ENCODE measurements around the gene SMIM32. TPM values are rescaled to one million over a fixed set of nuclear protein-coding genes. Genes with fewer than 3 reads are reported as not detected.

SMIM32 gene
- total RNA-seq, 1 donor from 2014 or later, result not detected

GRCh38 chr5:136208916-136209315 lies 16.0 kb upstream of the SMIM32 start:
- DNase-seq (ENCODE audit: low spot score), result no peak
- no peak for ATAC-seq

DNA sequence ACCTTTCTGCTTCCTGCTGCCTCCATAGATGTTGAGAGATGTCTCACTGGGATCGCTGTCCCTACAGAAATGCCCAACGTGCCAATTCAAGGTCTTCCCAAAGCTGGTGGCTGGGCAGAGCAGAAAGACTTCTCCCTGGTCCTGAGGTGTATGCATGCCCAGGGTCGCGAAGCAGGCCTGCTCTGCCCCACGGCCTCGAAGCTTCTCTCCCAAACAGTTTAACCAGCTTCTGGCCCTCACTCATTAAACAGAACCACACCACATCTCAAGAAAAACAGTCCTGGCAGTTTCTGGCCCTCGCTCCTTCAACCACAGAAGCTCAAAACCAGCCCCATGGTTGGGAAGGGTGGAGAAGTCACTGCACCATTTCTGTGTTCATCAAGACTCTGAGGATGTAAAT lies 14.7 kb upstream of the SMIM32 start:
- ATAC-seq (no peak), DNase-seq (ENCODE audit: low spot score) (no peak)

DNA sequence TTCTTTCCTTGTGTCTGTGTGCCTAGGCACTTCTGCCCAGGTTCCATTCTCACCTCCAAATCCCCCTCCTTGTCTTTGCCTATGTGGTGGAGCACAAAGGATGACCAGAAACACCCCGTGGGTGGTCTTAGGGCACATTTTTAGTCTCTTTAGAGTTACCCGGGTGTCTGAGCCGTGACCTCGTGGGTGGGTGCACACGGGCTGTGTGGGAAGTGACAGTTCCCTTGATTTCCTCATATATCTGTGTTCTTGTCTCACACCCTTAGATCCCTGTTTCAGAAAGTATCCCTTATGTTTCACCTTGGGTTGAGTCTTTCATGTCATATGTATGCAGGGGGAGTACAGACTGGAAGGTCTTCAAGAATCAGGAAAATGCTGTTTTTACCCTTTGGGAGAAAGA lies 13.4 kb upstream of the SMIM32 start:
- no peak for ATAC-seq
- DNase-seq (ENCODE audit: low spot score), result no peak

DNA sequence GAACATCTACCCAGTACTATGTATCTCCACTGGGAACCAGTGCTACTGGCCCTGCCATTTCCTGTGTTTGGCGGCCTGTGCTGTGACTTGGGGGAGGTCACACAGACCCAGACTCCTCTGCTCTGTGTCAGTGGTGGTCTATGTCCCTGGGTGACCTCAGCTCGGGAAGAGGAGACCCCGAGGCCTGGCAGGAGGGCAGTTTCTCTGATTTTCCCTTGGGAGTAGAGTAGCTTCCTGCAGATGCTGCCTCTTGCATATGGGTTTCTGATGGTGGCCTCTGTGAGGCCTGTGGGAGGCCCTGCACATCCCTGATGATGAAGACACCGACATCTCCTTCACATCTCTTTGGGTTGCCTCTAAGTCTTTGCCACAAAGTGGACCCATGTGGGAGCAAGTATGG lies 13.0 kb upstream of the SMIM32 start:
- no peak for ATAC-seq
- DNase-seq (ENCODE audit: low spot score), result no peak

DNA sequence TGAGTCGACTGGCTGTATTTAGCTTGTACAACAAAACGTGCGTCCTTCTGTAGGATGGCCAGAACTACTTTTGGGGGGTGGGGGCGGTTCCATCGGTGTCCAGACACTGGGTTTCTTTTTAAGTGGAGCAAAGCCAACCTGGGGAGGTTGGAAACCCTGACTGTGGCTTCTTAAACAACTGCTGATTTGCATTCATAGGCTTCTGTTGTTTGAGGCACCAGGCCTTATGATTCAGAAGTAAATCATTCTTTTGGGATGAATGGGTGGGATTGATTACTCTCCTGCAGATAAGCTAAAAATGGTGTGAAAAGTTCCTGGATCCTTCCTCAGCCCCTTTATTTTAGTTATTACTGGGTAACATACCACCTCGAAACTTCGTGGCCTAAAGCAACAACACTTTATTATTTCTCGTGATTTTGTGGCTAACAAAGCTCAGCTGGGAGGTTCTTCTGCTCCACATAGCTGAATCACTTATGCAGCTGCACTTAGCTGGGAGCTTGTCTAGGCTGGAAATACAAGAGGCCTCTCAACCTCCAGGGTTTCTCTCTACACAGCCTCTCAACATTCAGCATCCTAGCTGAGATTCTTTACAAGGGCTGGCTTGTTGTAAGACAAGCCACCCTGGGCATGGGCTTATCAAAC lies 12.2 kb upstream of the SMIM32 start:
- ATAC-seq, result no peak
- DNase-seq (ENCODE audit: low spot score), result no peak

DNA sequence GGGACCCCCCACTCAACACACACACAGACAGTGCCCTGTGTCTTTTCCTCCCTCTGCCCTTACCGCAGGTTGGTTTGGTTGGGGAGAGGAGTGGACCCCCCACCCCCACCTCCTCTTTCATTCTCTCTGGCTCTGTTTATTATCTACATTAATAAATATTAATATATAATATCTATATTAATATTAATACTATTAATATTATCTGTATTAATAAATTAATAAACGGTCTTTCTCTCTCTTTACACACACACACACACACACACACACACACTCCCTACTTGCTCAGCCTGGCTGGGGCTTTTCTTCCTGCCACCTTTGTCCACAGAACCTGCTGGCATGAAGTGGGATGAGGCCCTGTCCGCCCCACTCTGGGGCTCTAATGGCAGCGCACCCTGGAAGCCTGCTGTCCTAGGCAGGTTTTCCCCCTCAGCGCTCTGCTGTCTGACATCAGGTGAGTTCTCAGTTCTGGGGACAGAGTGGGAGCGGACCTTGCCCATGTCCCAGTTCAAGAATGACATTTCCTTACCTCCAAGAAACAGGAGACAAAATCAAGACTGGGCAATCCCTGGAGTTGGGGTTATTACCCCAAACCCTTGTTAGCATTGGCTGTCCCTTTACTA lies 10.5 kb upstream of the SMIM32 start:
- ATAC-seq (no peak), DNase-seq (ENCODE audit: low spot score) (peak; percentile 30)

DNA sequence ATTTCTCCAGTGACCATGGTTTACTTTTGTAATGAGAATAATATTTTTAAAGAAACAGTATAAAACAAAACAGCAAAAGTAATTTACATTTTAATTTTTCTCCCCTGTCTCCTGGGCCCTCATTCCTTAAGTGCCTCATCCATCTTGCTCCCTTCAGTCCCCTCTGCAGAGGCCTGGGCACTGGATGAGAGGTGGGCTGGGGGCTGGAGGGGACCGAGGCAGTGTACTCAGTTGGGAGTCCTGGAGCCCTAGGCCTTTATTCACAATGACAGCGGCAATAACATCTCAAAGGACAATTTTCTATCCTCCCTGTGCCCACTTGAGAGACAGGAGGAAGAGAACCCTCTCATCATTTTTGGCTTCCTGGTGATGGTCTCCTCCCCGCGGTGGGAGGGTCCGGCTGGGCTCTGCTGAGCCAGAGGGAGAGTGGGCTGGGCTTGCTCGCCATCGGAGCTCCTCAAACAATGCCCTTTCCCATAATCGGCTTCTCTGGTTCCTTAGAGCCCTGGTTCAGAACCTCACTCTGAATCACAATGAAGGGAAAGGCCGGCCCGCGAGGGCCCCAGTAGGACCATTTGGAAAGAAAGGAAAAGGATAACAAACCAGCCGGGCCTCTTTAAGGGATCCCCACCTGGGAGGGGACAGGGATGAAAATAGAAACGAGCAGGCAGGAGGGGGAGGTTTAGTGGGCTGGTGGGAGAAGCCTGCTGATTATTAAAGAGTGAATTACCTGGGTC lies 9.7 kb upstream of the SMIM32 start:
- ATAC-seq, result no peak
- DNase-seq (ENCODE audit: low spot score), result peak; percentile 14

DNA sequence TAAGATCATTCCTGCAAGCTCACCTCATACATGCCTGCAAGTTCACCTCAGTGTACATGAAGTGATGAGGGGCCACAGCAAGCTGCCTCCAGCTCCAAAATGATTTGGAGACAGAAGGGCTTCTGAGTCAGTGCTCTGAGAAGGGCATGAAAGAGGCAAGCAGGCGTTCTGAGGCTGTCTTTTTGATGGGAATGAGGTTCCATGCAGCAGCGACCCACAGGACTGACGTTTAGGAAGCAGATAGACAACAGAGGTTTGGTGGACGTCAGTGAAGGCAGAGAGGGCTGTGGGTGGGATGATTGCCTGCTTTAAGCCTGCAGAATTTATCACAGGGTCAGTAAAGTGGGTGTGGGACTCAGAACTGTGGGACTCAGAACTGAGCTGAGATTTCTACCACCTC lies 8.9 kb upstream of the SMIM32 start:
- peak; percentile 1 for DNase-seq (ENCODE audit: low spot score)

GRCh38 chr5:136200761-136201160 lies 7.8 kb upstream of the SMIM32 start:
- peak; percentile 4 for DNase-seq (ENCODE audit: low spot score)
- ATAC-seq, result no peak

More for the DNA sequence above, 8.9 kb upstream of the SMIM32 start:
- no peak for ATAC-seq

DNA sequence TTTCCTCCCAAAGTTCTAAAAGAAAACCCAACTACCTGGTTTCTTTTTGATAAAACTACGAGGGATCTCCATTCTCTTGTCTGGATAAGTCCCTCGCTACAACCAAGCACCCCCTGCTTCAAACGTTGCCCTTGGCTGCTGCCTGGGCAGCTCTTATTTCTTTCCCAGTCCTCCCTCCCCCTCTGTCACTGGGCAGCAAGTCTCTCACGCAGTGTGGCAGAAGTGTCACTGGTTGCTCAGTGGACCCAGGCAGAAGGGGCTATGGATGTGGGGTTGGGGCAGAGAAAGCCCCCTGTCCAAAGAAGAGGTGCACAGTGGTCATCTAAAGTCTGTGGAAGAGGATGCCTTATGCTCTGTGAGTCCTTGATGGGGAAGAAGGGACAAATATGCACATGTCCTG lies 7.2 kb upstream of the SMIM32 start:
- DNase-seq (ENCODE audit: low spot score), result peak; percentile 11
- no peak for ATAC-seq

DNA sequence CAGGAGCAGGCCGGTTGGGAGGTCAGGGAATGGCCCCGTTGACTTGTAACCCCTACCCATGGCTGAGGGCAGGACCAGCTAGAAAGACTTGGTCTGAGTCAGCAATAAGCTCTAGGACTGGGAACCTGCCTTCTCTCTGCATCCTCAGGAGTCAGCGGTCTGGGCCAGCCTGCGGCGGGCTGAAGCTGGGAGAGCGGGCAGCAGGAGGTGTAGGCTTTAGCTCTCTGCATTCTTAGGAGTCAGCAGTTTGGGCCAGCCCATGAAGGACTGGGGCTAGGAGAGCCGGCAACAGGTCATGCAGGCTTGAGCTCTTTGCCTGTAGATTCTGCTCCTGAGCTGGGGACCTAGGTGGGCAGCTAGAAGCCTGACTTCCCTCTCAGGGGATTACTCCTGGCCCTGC lies 6.4 kb upstream of the SMIM32 start:
- peak; percentile 23 for DNase-seq (ENCODE audit: low spot score)
- no peak for ATAC-seq

DNA sequence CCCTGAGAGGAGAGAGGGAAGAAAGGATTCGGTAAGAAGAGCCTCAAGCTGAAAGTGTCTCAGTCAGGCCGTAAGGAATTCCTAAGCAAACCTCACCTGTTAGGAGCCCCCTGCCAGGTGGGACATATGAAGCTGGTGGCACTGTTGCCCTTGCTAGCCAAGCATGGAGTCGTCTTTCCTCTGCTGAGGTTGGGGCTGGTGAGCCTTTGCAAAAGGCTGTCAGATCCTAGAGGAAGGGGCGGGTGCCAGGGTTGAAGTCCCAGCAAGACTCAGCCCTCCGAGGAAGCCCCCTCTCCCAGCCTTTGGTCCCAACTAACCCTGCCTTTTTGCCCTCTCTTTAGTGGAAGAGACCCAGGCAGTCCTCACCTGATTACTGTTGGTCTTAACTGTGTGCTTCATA lies 5.5 kb upstream of the SMIM32 start:
- no peak for ATAC-seq
- DNase-seq (ENCODE audit: low spot score), result peak; percentile 16

GRCh38 chr5:136197462-136198142 lies 4.6 kb upstream of the SMIM32 start:
- no peak for ATAC-seq
- no peak for DNase-seq (ENCODE audit: low spot score)

DNA sequence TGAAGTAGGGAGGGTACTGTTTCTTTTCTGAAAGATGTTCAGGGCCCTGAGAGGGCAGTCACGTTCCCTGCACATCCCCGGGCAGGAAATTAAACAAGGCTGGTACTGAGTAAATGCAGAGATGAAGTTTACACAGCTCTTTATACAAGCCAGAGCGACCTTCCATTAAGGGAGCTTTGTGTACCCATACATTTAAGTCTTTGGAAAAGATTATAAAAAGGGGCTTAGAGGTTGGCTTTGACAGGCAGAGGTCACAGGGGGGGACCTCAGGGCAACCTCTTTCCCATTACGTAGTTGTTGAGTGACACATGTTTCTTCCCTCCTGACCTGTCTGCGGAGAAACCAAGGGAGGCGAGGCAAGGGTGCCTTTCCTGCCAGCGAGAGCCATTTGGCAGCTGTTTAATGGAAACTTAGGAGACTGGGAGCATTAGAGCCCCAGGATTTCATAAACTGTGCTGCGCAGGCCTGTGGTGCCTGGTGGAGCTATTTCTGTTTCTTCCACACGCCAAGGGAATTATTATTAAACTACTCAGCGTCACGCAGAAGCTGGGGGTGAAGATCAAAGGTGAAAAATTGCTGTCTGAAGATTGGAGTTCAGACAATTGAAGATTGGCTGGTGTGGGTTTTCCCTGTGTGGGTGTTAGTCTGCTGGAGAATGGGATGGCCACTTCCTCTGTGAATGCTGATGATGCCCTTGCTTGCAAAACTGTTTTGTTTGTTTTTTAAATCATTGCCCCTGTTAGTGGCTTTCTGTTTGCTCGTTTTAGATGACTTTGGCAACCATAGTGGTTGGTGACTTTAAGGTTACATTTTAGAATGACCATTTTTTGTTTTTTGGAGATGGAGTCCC lies 3.2 kb upstream of the SMIM32 start:
- ATAC-seq, result no peak
- DNase-seq (ENCODE audit: low spot score), result no peak

GRCh38 chr5:136194576-136194975 lies 1.6 kb upstream of the SMIM32 start:
- no peak for DNase-seq (ENCODE audit: low spot score)
- ATAC-seq, result no peak

DNA sequence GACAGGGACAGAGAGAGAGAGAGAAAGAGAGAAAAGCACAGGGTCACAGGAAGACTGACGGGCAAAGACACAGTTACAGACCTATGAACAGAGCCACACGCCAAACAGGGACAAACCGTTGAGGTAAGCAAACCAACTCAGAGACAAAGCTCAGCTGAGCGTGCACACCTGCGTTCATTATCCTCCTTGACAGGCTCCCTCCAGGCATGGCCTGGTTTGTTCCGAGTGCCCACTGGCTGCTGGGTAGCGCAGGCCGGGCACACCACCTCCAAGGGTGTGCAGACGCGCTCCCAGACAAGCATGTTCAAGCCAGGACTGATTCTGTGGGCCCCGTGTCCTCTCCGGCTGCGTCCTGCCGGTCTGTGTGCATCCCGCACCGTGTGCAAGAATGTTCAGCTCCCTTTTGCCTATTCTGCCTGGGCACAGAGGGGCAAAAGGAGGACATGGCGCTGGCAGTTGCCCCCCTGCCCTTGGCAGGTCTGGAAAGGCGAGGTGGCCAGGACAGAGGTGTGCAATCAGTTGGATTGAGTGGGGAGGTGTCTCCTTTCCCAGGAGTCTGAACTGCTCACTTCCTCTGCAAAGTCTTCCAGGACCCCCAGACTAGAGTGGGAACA lies 467 bp upstream of the SMIM32 start:
- ATAC-seq, result peak; percentile 32
- DNase-seq (ENCODE audit: low spot score), result no peak

DNA sequence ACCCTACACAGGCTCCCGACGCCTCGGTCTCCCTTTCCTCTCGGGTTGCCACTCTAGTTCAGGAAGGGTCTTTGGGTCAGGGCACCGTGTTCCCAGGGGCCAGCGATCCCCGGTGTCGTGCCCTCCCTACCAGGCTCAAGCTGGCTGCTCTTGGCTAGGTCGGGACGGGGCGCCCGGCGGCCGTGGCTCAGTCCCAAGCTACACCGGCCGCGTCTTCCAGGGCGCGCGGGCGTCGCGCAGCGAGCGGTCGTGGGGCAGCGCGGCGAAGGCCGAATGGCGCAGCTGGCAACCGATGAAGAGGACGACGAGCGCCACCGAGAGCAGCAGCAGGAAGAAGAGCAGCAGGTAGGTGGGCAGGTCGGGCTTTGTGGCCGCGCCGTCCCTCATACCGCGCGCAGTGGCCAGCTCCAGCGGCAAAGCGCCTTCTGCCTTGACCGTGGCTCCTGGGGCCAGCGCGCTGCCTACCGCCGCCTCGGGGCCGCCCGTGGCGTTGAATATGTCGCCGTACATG lies 892 bp downstream of the SMIM32 start:
- DNase-seq (ENCODE audit: low spot score), result no peak
- peak; percentile 62 for ATAC-seq

- DNase-seq (ENCODE audit: low spot score) (no peak), ATAC-seq (peak; percentile 50)
Measured at GRCh38 chr5:136191304-136192014, 1.5 kb downstream of the SMIM32 start.

GRCh38 chr5:136190904-136191303 lies 2.1 kb downstream of the SMIM32 start:
- no peak for ATAC-seq
- DNase-seq (ENCODE audit: low spot score), result no peak

Data from left lobe of liver (tissue), 2 donors.